IPS DF 19.7 (cell line): ENCODE data around the gene CCDC34.
A peak's percentile ranks its signal among the peaks of the same experiment; 100 is the strongest.
"Not testable (repeated sequence)": the region's sequence is repeated elsewhere in the genome, so short reads cannot be mapped to it uniquely, and the experiment has no call there.

Source experiments
- DNase-seq: peaks from one replicate; pipeline ENCODE4 v3.0.0-alpha.2; 2013; ENCODE audit warnings: low read depth, low spot score

CCDC34 gene

GRCh38 chr11:27361649-27362431 lies 1.2 kb downstream of the CCDC34 start:
- DNase-seq: no peak

- no peak for DNase-seq
Observed at GRCh38 chr11:27358296-27358695, 4.7 kb downstream of the CCDC34 start.

DNA sequence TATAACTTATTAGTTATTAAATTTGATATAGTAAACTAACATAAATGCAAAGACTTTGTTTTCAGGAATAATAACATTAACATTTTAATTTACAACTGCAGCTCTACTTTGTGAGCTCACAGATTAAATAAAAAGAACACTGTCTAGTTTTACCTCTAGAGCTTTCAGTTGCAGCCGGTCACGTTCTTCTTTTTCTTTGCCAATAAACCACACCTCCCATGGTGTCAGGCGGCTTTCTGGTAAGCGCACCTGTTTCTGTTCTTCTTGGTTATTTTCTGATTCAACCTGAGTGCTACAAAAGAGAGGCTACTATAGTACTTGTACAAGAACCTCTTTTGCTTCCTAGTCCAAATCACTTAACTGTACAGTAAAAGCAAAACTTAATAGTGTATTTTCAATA lies 5.8 kb downstream of the CCDC34 start:
- DNase-seq: no peak

DNA sequence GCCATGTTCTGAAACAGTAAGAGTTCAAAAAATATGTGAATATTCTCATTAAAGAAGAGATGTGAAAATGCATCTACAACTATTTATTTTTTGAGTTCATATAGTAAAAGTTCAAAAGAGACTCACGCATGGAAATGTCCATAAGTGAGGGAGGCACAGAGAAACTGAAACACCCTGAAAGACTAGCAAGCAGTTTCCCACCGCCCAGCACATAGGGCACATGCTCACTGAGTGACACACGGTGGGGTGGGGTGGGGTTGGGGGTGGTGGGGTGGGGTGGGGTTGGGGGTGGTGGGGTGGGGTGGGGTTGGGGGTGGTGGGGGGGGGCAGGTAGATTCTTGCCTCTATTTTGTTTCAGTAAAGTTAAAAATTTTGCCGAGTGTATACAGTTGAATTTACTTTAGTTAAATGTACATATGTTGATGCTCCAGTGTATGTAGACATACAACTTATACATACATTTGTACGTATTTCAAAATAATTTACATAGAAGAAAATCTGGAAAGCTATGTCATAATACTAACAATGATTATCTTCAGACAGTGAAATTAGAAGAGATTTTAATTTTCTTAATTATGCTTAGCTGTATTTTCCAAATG lies 6.3 kb downstream of the CCDC34 start:
- no peak for DNase-seq

- no peak for DNase-seq
Observed at GRCh38 chr11:27355575-27356104, 7.4 kb downstream of the CCDC34 start.

- no peak for DNase-seq
Observed at GRCh38 chr11:27354359-27354965, 8.6 kb downstream of the CCDC34 start.

- DNase-seq: no peak
Observed at GRCh38 chr11:27353593-27354358, 9.2 kb downstream of the CCDC34 start.

- no peak for DNase-seq
Observed at GRCh38 chr11:27352781-27353180, 10.2 kb downstream of the CCDC34 start.

GRCh38 chr11:27350511-27350910 lies 12.5 kb downstream of the CCDC34 start:
- no peak for DNase-seq

GRCh38 chr11:27349919-27350318 lies 13.1 kb downstream of the CCDC34 start:
- DNase-seq: no peak

GRCh38 chr11:27348340-27348873 lies 14.6 kb downstream of the CCDC34 start:
- no peak for DNase-seq

- peak; percentile 64 for DNase-seq
Observed at GRCh38 chr11:27347359-27348339, 15.4 kb downstream of the CCDC34 start.

DNA sequence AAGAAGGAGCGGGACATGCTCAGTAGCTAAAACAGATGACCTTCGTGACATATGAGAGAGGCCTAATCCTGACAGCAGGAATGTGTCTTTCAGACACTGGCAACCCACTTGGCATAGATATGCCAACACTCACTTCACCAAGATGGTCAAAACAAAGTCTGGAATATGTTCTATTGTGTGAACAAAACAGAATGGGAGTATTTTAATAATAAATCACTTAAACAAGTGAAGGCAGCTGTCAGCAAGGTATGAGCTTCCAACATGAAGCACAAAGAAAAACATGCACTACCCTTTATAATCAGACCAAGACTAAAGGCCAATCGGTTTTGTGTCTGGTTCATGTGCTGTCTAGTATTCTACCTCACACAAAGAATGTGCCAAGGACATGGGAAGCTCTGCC lies 23.1 kb downstream of the CCDC34 start:
- no peak for DNase-seq

- DNase-seq: not testable (repeated sequence)
Observed at GRCh38 chr11:27334764-27335163, 28.3 kb downstream of the CCDC34 start.

DNA sequence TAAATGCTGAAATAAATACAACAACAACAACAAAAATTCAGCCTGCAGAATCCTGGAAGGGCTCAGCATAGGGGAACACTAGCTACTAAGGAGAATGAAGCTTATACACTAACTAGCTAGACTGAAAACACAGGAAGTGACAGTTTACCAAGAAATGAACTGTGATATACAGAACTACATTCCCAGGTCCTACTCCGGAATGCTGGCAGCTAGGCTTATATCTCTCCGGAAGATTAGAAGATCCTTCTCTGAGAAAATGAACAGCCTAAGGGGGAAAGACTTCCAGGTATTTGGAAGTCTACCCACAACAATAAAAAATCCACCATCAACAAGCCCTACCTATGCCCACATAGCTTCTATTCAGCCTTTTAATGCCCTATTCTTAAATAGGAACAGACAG lies 31.0 kb downstream of the CCDC34 start:
- DNase-seq: no peak

DNA sequence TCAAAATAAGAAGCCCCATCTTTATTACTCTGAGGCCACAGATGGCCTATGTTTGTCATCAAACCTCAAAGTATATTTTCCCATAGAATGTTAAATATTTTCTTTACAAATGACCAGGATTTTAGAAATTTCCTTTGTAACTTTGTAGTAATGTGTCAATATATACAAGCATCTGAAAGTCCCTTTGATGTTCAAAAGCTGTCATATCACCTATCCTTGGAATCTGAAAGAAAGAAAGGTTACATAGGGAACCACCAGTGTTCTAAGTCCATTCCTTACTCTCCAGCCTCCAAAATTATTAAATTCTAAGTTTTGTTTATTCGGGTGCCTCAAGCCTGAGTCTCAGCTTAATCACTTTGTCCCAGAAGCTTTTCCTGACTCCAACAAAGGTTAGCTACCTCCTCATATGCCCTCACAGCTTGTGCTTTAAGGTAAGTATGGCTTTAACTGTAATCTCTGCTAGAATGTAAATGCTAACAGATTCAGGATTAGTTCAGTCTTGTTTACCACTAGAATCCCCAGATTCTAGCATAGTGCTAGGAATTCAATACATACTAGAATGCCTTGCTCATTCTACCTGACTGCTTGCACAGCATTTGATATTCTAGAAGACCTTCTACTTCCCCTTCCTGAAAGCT lies 32.3 kb downstream of the CCDC34 start:
- DNase-seq: no peak

- no peak for DNase-seq
Observed at GRCh38 chr11:27329867-27330632, 33.0 kb downstream of the CCDC34 start.

DNA sequence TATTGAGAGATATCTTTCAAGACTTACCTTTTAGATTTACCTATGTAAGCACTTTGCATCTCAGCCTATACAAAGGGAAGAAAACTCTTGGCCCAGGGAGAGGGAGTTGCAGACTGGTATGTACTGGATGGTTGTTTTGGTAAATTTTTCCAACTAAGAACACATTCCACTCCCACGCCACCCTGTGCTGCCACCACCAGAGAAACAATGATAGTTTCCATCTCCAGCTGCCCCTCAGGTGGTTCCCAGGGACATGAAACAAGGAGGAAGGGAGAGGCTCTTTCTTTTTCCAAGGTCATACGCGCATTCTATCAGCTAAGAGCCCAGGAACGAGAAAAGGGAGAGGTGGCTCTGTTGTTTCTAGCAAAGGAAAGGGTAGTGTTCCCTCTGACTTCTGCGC lies 34.4 kb downstream of the CCDC34 start:
- DNase-seq: peak; percentile 56

DNA sequence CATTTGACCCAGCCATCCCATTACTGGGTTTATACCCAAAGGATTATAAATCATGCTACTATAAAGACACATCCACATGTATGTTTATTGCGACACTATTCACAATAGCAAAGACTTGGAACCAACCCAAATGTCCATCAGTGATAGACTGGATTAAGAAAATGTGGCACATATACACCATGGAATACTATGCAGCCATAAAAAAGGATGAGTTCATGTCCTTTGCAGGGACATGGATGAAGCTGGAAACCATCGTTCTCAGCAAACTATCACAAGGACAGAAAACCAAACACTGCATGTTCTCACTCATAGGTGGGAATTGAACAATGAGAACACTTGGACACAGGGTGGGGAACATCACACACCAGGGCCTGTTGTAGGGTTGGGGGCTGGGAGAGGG lies 36.0 kb downstream of the CCDC34 start:
- not testable (repeated sequence) for DNase-seq
